Measurements from ENCODE around the gene HTR3A. TPM values are rescaled to one million over a fixed set of nuclear protein-coding genes. Genes with fewer than 3 reads are reported as not detected.

The HTR3A gene
- total RNA-seq, 1 donor from 2014 or later: not detected

DNA sequence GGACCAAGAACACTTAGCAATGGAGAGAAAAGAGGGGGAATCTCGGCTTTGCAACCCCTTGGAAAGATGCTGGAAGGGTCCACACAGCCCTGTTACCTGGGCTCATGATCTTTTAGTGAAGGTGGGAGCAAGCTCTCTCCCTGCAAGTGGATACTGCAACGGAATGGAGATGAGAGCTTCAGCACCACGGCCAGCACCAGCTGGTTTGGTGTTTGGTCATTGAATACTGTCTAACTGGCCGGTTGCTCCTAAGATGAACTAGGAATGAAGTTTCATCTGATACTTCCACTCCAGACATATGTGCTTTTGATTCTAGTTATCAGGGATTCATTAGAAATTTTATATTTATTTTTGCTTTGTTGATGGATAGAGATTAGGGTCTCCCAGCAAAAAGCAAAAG, 16.3 kb downstream of the HTR3A start:
- Histone ChIP-seq H3K4me3 (ENCODE audit: low read length in 3 of 3) (no peak overlapping the region), H3K4me1 (ENCODE audit: control insufficient read depth in 3 of 3, insufficient read depth in 3 of 3, low read length in 3 of 3) (no peaks in the 10 kb centered on the region), H3K9me3 (ENCODE audit: control insufficient read depth in 3 of 3, low read length in 3 of 3) (no peaks in the 10 kb centered on the region), H3K27ac (ENCODE audit: low read depth, low read length) (no peak overlapping the region), H3K36me3 (ENCODE audit: control insufficient read depth in 3 of 3, insufficient read depth in 3 of 3, low read length in 3 of 3) (no peaks in the 10 kb centered on the region), H3K27me3 (ENCODE audit: control insufficient read depth in 3 of 3, insufficient read depth in 3 of 3, low read length in 3 of 3) (peaks cover 4 to 12% (median 11%) of the 10 kb centered on the region in 3 donors), H3K9ac (ENCODE audit: low read depth in 1 of 3, low read length in 3 of 3) (no peak overlapping the region)

DNA sequence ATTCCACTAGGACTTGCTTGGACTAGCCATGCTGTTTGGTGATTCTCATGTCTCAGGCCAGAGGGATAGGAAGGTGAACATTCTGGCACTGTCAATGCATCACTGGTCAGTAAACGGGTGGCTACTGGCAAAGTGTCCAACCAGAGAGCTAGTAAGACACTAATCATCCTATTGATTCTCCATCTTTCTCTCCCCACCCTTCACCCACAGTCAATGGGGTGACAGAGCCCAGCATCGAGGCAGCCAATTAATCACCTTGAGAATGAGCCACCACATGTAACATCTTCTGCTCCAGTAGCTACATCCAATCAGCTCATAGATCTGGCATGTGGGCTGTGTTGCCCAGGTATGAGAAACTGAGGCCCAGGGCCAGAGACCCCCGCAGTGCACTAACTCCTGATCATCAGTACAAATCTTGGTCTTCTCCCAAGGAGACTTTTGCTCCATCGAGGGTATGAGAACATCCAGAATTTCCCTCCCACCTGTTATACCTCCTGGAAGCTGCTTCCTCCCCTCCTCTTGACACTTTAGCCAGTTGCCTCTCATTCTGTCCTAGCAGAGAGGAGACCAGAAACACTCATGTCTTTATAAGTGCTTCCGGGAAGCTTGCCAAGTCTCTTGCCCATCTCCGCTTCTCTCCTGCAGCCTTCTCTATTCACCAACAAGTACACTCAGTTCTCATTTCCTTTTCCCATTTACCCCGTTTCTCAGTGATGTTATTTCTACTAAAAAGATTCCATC, 17.0 kb downstream of the HTR3A start:
- peaks cover 4 to 12% (median 5%) of the 10 kb centered on the region in 3 donors for H3K27me3 ChIP-seq (ENCODE audit: control insufficient read depth in 3 of 3, insufficient read depth in 3 of 3, low read length in 3 of 3)
- no peaks in the 10 kb centered on the region for H3K9me3 ChIP-seq (ENCODE audit: control insufficient read depth in 3 of 3, low read length in 3 of 3)
- H3K4me1 ChIP-seq (ENCODE audit: control insufficient read depth in 3 of 3, insufficient read depth in 3 of 3, low read length in 3 of 3): no peaks in the 10 kb centered on the region
- H3K4me3 ChIP-seq (ENCODE audit: low read length in 3 of 3): no peak overlapping the region
- no peak overlapping the region for H3K9ac ChIP-seq (ENCODE audit: low read depth in 1 of 3, low read length in 3 of 3)
- no peaks in the 10 kb centered on the region for H3K36me3 ChIP-seq (ENCODE audit: control insufficient read depth in 3 of 3, insufficient read depth in 3 of 3, low read length in 3 of 3)
- H3K27ac ChIP-seq (ENCODE audit: low read depth, low read length): no peak overlapping the region

DNA sequence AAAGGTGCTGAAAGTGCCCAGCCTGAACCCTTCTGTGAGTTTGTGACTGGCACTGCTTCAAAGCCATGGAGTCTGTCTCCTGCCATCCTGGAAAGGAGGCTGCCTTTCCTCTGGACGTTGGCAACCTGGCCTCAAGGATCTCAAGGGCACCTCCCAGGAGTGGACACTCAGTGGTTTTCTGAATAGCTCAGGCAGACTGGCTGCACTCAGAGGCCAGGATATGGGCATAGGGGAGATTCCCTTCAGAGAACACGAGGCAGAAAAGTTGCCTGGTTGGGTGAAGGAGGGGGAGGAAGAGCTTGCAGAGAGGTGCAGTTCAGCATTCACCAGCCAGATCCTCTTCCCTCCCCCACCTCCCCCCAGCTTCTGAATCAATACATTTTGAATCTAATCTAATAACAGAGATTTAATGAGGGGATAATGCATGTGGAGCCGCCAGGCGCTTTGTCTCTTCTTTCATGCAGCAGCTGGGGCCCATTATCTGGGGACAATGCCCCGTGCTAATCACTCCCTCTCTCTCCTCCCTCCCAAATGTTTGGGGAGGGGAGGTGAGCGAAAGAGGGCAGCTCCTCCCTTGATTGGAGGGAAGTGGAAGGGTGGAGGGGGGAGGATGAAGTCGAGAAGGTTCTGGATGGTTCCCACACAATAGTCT, 17.7 kb downstream of the HTR3A start:
- H3K27me3 ChIP-seq (ENCODE audit: control insufficient read depth in 3 of 3, insufficient read depth in 3 of 3, low read length in 3 of 3): peaks cover 2 to 12% (median 4%) of the 10 kb centered on the region in 3 donors
- H3K4me1 ChIP-seq (ENCODE audit: control insufficient read depth in 3 of 3, insufficient read depth in 3 of 3, low read length in 3 of 3): no peaks in the 10 kb centered on the region
- no peaks in the 10 kb centered on the region for H3K9me3 ChIP-seq (ENCODE audit: control insufficient read depth in 3 of 3, low read length in 3 of 3)
- no peak overlapping the region for H3K4me3 ChIP-seq (ENCODE audit: low read length in 3 of 3)
- H3K36me3 ChIP-seq (ENCODE audit: control insufficient read depth in 3 of 3, insufficient read depth in 3 of 3, low read length in 3 of 3): no peaks in the 10 kb centered on the region
- no peak overlapping the region for H3K9ac ChIP-seq (ENCODE audit: low read depth in 1 of 3, low read length in 3 of 3)
- H3K27ac ChIP-seq (ENCODE audit: low read depth, low read length): no peak overlapping the region

DNA sequence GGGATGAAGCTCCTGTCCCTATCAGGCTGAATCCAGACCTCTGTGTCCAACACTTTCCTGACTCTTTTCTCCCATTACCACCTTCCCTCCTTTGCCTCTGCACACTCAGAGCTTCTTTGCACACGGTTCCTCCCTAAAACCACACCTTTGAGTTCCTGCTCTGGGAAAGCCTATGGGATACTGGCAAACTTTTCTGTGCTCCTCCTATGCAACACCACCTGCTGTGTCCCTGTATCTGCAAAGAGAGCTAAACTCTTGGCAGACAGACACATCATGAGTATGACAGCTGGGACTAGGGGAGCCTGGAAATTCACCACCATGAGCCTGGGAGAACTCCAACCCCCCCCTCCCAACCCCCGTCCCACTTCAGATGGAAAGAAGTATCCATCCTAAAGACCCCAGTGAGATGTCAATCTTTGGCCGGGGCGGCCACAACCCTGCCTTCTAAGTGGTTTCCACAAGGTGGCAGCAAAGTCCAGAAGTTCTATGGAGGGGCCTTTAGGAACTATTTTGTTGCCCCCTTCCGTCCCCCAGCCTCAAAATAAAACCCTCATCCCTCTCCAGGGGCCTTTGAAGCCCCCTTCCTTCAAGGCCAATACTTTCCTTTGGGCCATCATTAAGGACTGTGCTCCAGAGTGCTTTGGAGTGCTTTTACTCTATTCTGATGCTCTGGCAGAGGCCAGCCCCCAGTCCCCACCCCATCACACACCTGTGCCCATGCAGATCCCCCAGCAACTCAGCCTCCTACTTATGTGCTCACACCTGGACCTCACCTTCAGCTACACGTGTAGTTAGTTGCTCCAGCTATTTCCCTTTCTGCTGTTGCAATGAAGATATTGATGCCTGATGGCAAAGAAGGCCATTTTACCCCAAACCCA, 19.4 kb downstream of the HTR3A start:
- H3K4me3 ChIP-seq (ENCODE audit: low read length in 3 of 3): no peak overlapping the region
- H3K36me3 ChIP-seq (ENCODE audit: control insufficient read depth in 3 of 3, insufficient read depth in 3 of 3, low read length in 3 of 3): no peaks in the 10 kb centered on the region
- no peaks in the 10 kb centered on the region for H3K4me1 ChIP-seq (ENCODE audit: control insufficient read depth in 3 of 3, insufficient read depth in 3 of 3, low read length in 3 of 3)
- no peaks in the 10 kb centered on the region for H3K9me3 ChIP-seq (ENCODE audit: control insufficient read depth in 3 of 3, low read length in 3 of 3)
- peaks cover 4 to 14% (median 9%) of the 10 kb centered on the region in 3 donors for H3K27me3 ChIP-seq (ENCODE audit: control insufficient read depth in 3 of 3, insufficient read depth in 3 of 3, low read length in 3 of 3)
- H3K27ac ChIP-seq (ENCODE audit: low read depth, low read length): no peak overlapping the region
- no peak overlapping the region for H3K9ac ChIP-seq (ENCODE audit: low read depth in 1 of 3, low read length in 3 of 3)

DNA sequence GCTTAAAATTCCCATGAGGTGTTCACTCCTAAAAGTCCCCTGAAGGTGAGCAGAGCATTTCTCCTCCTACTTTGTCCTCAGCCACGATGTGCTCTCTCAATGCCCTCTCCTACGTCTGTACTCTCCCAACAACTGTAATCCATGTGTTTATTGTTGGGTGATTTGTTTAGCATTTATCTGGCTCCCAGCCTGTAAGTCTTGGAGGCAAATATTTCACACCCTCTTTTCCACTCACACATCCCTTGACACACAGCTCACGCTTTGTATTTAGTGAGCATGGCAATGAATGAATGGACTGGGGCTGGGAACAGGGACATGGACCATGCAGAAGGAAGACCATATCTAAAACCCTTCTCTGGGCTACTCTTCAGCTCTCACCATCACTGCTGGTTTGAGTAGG, 22.6 kb downstream of the HTR3A start:
- no peak overlapping the region for H3K4me3 ChIP-seq (ENCODE audit: low read length in 3 of 3)
- H3K4me1 ChIP-seq (ENCODE audit: control insufficient read depth in 3 of 3, insufficient read depth in 3 of 3, low read length in 3 of 3): no peaks in the 10 kb centered on the region
- H3K27me3 ChIP-seq (ENCODE audit: control insufficient read depth in 3 of 3, insufficient read depth in 3 of 3, low read length in 3 of 3): peaks cover 0 to 16% (median 6%) of the 10 kb centered on the region in 3 donors
- no peak overlapping the region for H3K9ac ChIP-seq (ENCODE audit: low read depth in 1 of 3, low read length in 3 of 3)
- H3K27ac ChIP-seq (ENCODE audit: low read depth, low read length): no peak overlapping the region
- H3K9me3 ChIP-seq (ENCODE audit: control insufficient read depth in 3 of 3, low read length in 3 of 3): no peaks in the 10 kb centered on the region
- no peaks in the 10 kb centered on the region for H3K36me3 ChIP-seq (ENCODE audit: control insufficient read depth in 3 of 3, insufficient read depth in 3 of 3, low read length in 3 of 3)

DNA sequence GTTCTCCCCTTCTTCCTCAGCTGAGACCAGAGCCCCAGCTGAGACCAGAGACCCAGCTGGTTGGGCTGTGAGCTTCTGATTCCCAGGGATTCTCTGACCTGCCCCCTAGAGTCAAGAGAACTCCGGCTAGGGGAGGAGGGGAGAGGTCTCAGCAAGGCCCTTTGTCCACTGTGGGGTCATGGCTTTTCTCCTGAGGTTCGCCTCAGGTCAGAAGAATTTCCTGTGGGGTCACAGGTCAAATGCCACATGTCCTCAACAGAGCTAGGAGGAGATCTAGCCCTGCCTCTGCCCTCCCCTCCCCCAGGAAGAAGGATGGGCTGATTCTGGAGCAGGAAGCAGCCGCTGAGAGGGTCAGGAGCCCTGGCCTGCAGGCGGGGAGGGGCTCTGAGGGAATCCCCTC, 23.7 kb downstream of the HTR3A start:
- Histone ChIP-seq H3K9me3 (ENCODE audit: control insufficient read depth in 3 of 3, low read length in 3 of 3) (no peaks in the 10 kb centered on the region), H3K4me1 (ENCODE audit: control insufficient read depth in 3 of 3, insufficient read depth in 3 of 3, low read length in 3 of 3) (no peaks in the 10 kb centered on the region), H3K27ac (ENCODE audit: low read depth, low read length) (no peak overlapping the region), H3K4me3 (ENCODE audit: low read length in 3 of 3) (no peak overlapping the region), H3K27me3 (ENCODE audit: control insufficient read depth in 3 of 3, insufficient read depth in 3 of 3, low read length in 3 of 3) (peaks cover 0 to 19% (median 6%) of the 10 kb centered on the region in 3 donors), H3K36me3 (ENCODE audit: control insufficient read depth in 3 of 3, insufficient read depth in 3 of 3, low read length in 3 of 3) (no peaks in the 10 kb centered on the region), H3K9ac (ENCODE audit: low read depth in 1 of 3, low read length in 3 of 3) (no peak overlapping the region)

DNA sequence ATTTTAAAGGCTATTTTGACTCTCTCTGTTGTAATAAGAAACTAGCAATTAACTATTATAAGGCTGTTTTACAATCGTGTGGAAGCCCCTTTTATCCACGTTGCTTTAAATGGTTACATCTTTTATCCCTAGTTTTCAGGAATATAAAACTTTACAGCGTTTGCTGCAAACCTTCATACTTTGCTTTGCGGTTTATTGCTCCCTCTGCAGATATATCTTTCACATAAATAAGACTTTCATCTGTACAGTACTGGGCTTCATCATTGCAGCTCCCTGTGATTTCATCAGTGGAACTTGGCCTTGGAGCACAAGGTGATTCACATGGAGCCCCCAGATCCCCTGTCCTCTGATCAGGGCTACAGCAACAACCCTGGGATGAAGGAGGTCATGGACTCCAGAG, 25.6 kb downstream of the HTR3A start:
- Histone ChIP-seq H3K9me3 (ENCODE audit: control insufficient read depth in 3 of 3, low read length in 3 of 3) (no peaks in the 10 kb centered on the region), H3K27me3 (ENCODE audit: control insufficient read depth in 3 of 3, insufficient read depth in 3 of 3, low read length in 3 of 3) (peaks cover 0 to 19% (median 6%) of the 10 kb centered on the region in 3 donors), H3K36me3 (ENCODE audit: control insufficient read depth in 3 of 3, insufficient read depth in 3 of 3, low read length in 3 of 3) (no peaks in the 10 kb centered on the region), H3K4me3 (ENCODE audit: low read length in 3 of 3) (no peak overlapping the region), H3K4me1 (ENCODE audit: control insufficient read depth in 3 of 3, insufficient read depth in 3 of 3, low read length in 3 of 3) (no peaks in the 10 kb centered on the region), H3K9ac (ENCODE audit: low read depth in 1 of 3, low read length in 3 of 3) (no peak overlapping the region), H3K27ac (ENCODE audit: low read depth, low read length) (no peak overlapping the region)

DNA sequence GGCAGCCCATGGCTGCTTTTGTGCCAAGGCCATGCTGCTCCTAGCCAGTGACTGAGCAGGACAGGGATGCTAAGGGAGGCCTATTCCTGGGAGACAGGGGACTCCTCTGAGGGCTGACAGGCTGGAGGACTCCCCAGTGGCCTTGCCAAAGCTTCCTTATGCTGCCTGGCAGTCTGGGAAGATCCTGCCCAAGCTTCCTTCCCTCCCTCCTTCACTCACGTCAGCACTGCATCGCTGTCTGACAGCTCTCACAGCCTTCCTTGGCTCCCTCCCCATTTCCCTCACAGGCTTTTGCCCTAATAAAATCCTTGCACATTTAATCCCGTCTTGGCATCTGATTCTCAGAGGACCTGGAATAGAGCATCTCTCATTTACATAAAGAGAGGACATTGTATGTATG, 26.5 kb downstream of the HTR3A start:
- Histone ChIP-seq H3K27ac (ENCODE audit: low read depth, low read length) (no peak overlapping the region), H3K4me1 (ENCODE audit: control insufficient read depth in 3 of 3, insufficient read depth in 3 of 3, low read length in 3 of 3) (no peaks in the 10 kb centered on the region), H3K36me3 (ENCODE audit: control insufficient read depth in 3 of 3, insufficient read depth in 3 of 3, low read length in 3 of 3) (no peaks in the 10 kb centered on the region), H3K9ac (ENCODE audit: low read depth in 1 of 3, low read length in 3 of 3) (no peak overlapping the region), H3K9me3 (ENCODE audit: control insufficient read depth in 3 of 3, low read length in 3 of 3) (no peaks in the 10 kb centered on the region), H3K4me3 (ENCODE audit: low read length in 3 of 3) (no peak overlapping the region), H3K27me3 (ENCODE audit: control insufficient read depth in 3 of 3, insufficient read depth in 3 of 3, low read length in 3 of 3) (peaks cover 0 to 19% (median 6%) of the 10 kb centered on the region in 3 donors)

DNA sequence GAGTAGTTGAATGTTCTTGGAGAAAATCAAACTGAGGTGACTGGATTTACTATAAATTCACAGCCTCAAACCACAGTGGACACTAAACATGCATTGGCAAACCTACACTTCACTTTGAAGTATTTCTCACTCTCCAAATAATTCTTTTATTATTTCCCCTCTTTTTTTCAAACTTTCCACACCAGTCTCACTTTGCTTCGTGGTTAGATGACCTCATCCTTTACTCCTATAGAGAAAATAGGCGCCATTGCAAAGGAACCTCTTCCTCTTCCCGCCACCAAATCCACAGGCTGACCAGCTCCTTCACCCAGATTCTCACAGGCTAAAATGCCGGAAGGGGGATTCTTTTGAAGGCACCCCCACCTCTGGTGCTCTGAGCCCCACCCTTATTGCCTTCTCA, 33.4 kb downstream of the HTR3A start:
- no peak overlapping the region for H3K27ac ChIP-seq (ENCODE audit: low read depth, low read length)
- H3K4me3 ChIP-seq (ENCODE audit: low read length in 3 of 3): no peak overlapping the region
- H3K27me3 ChIP-seq (ENCODE audit: control insufficient read depth in 3 of 3, insufficient read depth in 3 of 3, low read length in 3 of 3): peaks cover 0 to 5% (median 4%) of the 10 kb centered on the region in 3 donors
- H3K4me1 ChIP-seq (ENCODE audit: control insufficient read depth in 3 of 3, insufficient read depth in 3 of 3, low read length in 3 of 3): no peaks in the 10 kb centered on the region
- no peaks in the 10 kb centered on the region for H3K9me3 ChIP-seq (ENCODE audit: control insufficient read depth in 3 of 3, low read length in 3 of 3)
- H3K9ac ChIP-seq (ENCODE audit: low read depth in 1 of 3, low read length in 3 of 3): no peak overlapping the region
- no peaks in the 10 kb centered on the region for H3K36me3 ChIP-seq (ENCODE audit: control insufficient read depth in 3 of 3, insufficient read depth in 3 of 3, low read length in 3 of 3)

DNA sequence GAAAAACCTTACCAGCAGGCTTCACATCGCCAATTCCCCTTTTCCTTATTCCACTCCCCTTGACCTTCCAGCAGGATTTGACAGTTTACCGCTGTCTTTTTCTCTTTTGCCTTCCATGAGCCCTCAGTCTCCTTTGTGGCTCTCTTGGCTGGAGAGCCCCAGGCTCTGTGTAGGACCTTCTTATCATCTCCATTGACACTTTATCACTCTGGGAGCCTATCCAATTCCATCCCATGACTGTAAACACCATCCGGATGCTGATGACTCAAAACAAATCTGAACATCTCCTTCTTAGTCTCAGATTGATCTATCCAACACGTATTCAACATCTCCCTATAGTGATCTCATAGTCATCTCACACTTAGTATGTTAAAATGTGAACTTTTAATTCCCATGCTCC, 36.0 kb downstream of the HTR3A start:
- H3K9ac ChIP-seq (ENCODE audit: low read depth in 1 of 3, low read length in 3 of 3): no peak overlapping the region
- no peaks in the 10 kb centered on the region for H3K9me3 ChIP-seq (ENCODE audit: control insufficient read depth in 3 of 3, low read length in 3 of 3)
- H3K36me3 ChIP-seq (ENCODE audit: control insufficient read depth in 3 of 3, insufficient read depth in 3 of 3, low read length in 3 of 3): no peaks in the 10 kb centered on the region
- H3K4me3 ChIP-seq (ENCODE audit: low read length in 3 of 3): no peak overlapping the region
- no peaks in the 10 kb centered on the region for H3K4me1 ChIP-seq (ENCODE audit: control insufficient read depth in 3 of 3, insufficient read depth in 3 of 3, low read length in 3 of 3)
- H3K27me3 ChIP-seq (ENCODE audit: control insufficient read depth in 3 of 3, insufficient read depth in 3 of 3, low read length in 3 of 3): peaks cover 0 to 5% (median 4%) of the 10 kb centered on the region in 3 donors
- no peak overlapping the region for H3K27ac ChIP-seq (ENCODE audit: low read depth, low read length)
